Mammary epithelial cell (primary cell): ENCODE measurements around the gene HOATZ.

ENCODE experiments used
- CTCF ChIP-seq, 2 donors: IDR thresholded peaks in 1 of 2; conservative IDR thresholded peaks in 1 of 2; 2 replicates each; pipeline ENCODE4 v1.5.1; 2011 to 2012; ENCODE audit warnings: inconsistent platforms in 2 of 2, low read length in 2 of 2, mild to moderate bottlenecking in 2 of 2, control low read depth in 1 of 2, low read depth in 1 of 2; ENCODE audit not compliant: insufficient read depth in 1 of 2; ENCODE audit errors: extremely low read depth in 1 of 2
- EZH2 ChIP-seq: IDR thresholded peaks from 2 replicates; pipeline ENCODE4 v1.6.1; 2012; ENCODE audit warnings: low read length, inconsistent platforms, borderline replicate concordance

GRCh38 chr11:111571829-111572501 lies 57.4 kb downstream of the HOATZ start:
- TF ChIP-seq CTCF (conservative IDR thresholded peaks at IDR 0.05 in 1 of 2, IDR thresholded peaks at IDR 0.05 in 1 of 2; ENCODE audit: extremely low read depth in 1 of 2, insufficient read depth in 1 of 2, low read depth in 1 of 2, low read length in 2 of 2) = no peak
- TF ChIP-seq EZH2 = no peak
